Panc1 (cell line): Measurements from ENCODE around the gene SAFB2. TPM values are rescaled to one million over a fixed set of nuclear protein-coding genes. Genes with fewer than 3 reads are reported as not detected.

ENCODE experiments used
- ATAC-seq: fragments of 200-7000 bp; cut with Tn5 transposase; 2 replicates; pipeline ENCODE4 v1.9.1; 2020; ENCODE audit warnings: mild to moderate bottlenecking, moderate library complexity
- BruUV-seq: library from RNA; stranded (reverse); fragments of 400-500 nt; replicated peaks from 2 replicates; lab custom pipeline; 2021; lab: Mats Ljungman, UMichigan
- CTCF ChIA-PET: fragments of 300-600 bp; sonication (Branson Sonifier 250); formaldehyde crosslinking; loops from one replicate; lab custom pipeline; 2022; ENCODE audit warnings: antibody characterized with exemption; lab: Charles Lee
- POLR2A ChIA-PET: fragments of 300-600 bp; sonication (Branson Sonifier 250); formaldehyde crosslinking; loops from one replicate; lab custom pipeline; 2022; ENCODE audit warnings: antibody characterized with exemption; lab: Charles Lee
- DNase-seq: peaks from one replicate; pipeline ENCODE4 v3.0.0-alpha.2; 2010; ENCODE audit warnings: low read depth, low spot score
- H3K27ac ChIP-seq: 2 replicates; pipeline ENCODE4 v1.5.1; 2011; ENCODE audit warnings: mild to moderate bottlenecking, low read length, inconsistent platforms
- H3K27me3 ChIP-seq: fragments of 200-500 bp; sonication (Bioruptor generic); 2 replicates; pipeline ENCODE4 v1.6.0; 2014; ENCODE audit warnings: low read length, inconsistent platforms; ENCODE audit not compliant: control insufficient read depth, insufficient read depth
- H3K36me3 ChIP-seq: fragments of 200-500 bp; sonication (Bioruptor generic); 2 replicates; pipeline ENCODE4 v1.5.1; 2014; ENCODE audit warnings: inconsistent platforms, mild to moderate bottlenecking, low read length, moderate library complexity; ENCODE audit not compliant: control insufficient read depth, insufficient read depth
- H3K4me1 ChIP-seq: 2 replicates; pipeline ENCODE4 v1.5.1; 2011; ENCODE audit warnings: inconsistent platforms, mild to moderate bottlenecking, low read length, moderate library complexity; ENCODE audit not compliant: control insufficient read depth, insufficient read depth
- H3K4me3 ChIP-seq, 2 experiments: 2 replicates each; pipeline ENCODE4 v1.5.1; 2011 to 2012; ENCODE audit warnings: low read depth in 2 of 2, low read length in 2 of 2, mild to moderate bottlenecking in 2 of 2, inconsistent platforms in 1 of 2, moderate library complexity in 1 of 2
- H3K9me3 ChIP-seq: fragments of 200-500 bp; sonication (Bioruptor generic); 2 replicates; pipeline ENCODE4 v1.5.1; 2014; ENCODE audit warnings: low read depth, mild to moderate bottlenecking, inconsistent platforms, low read length, moderate library complexity; ENCODE audit not compliant: control insufficient read depth, insufficient read depth
- POLR2AphosphoS5 ChIP-seq: IDR thresholded peaks from 2 replicates; pipeline ENCODE4 v1.6.1; 2012; ENCODE audit warnings: mild to moderate bottlenecking, low read depth, low read length, moderate library complexity
- REST ChIP-seq, 2 experiments: IDR thresholded peaks; 2 replicates each; pipeline ENCODE4 v1.6.1; 2011 to 2012; ENCODE audit warnings: low read depth in 2 of 2, control low read depth in 1 of 2, low read length in 1 of 2, mild to moderate bottlenecking in 1 of 2, moderate library complexity in 1 of 2; ENCODE audit not compliant: insufficient read depth in 1 of 2
- SIN3A ChIP-seq: IDR thresholded peaks from 2 replicates; pipeline ENCODE4 v1.6.1; 2012; ENCODE audit warnings: low read depth, mild to moderate bottlenecking, low read length, moderate library complexity, borderline replicate concordance; ENCODE audit not compliant: insufficient read depth
- TCF7L2 ChIP-seq: IDR thresholded peaks from 2 replicates; pipeline ENCODE4 v1.6.1; 2011; ENCODE audit warnings: mild to moderate bottlenecking, low read depth, low read length, inconsistent platforms
- in situ Hi-C: cut with HindIII; loops from 2 replicates; pipeline ENCODE4 v1.10.0; 2016; ENCODE audit warnings: low sequenced_read_pairs, low pct_unique_long_range_greater_than_20kb
- intact Hi-C: fragments of 100-400 bp; cut with micrococcal nuclease; formaldehyde crosslinking; loops from one replicate; pipeline ENCODE4 v1.10.0; 2022; ENCODE audit not compliant: unreplicated experiment
- total RNA-seq: library from RNA; stranded (reverse); gene quantifications from one replicate; pipeline ENCODE4 v1.2.1, GENCODE V29; 2021; ENCODE audit not compliant: unreplicated experiment
- TF ChIP-seq, protein P1 (sequence below): fragments of 450-650 bp; IDR thresholded peaks from 2 replicates; pipeline ENCODE4 v1.5.1; 2017; ENCODE audit warnings: mild to moderate bottlenecking

Gene SAFB2
- total RNA-seq, 1 experiment from 2014 or later: 83.5 TPM

DNA sequence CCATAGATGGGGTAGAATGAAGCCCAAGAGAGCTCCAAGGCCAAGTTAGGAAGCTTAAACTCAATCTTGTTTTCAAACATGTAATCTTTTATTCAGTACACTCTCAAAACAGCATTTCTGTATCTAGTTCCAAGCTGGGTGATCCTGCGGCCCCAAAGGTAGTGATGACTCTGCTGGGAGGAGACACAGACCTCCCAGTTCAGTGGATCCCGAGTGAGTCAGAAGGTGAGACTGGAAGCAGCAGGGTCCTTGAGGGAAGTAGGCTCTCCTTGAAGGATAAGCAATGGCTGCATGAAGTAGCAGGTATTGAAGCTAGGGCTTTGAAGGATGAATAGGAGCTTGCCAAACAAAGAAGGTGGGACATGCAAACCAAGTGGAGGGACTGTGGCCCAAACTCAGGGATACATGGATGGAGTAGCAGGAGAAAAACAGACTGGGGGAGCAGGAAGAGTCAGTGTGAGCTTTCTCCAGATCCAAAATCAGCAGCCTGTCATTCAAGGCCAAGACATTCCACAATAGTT lies 64.4 kb downstream of the SAFB2 start:
- ChIA-PET POLR2A (interaction anchor here (0.6 kb wide), 1 partner anchor 81 kb away, joined by 9 read pairs; no protein-coding TSS in a partner anchor), CTCF (no interaction called here)
- no TSS peak for BruUV-seq
- no peaks in the 10 kb centered on the region for H3K36me3 ChIP-seq
- ATAC-seq: no peak
- H3K27me3 ChIP-seq: no peaks in the 10 kb centered on the region
- DNase-seq: no peak
- no peaks in the 10 kb centered on the region for H3K4me1 ChIP-seq
- in situ Hi-C loops: no loop called here
- intact Hi-C loops: no loop called here
- H3K27ac ChIP-seq: no peak overlapping the region
- TF ChIP-seq, protein P1, sequence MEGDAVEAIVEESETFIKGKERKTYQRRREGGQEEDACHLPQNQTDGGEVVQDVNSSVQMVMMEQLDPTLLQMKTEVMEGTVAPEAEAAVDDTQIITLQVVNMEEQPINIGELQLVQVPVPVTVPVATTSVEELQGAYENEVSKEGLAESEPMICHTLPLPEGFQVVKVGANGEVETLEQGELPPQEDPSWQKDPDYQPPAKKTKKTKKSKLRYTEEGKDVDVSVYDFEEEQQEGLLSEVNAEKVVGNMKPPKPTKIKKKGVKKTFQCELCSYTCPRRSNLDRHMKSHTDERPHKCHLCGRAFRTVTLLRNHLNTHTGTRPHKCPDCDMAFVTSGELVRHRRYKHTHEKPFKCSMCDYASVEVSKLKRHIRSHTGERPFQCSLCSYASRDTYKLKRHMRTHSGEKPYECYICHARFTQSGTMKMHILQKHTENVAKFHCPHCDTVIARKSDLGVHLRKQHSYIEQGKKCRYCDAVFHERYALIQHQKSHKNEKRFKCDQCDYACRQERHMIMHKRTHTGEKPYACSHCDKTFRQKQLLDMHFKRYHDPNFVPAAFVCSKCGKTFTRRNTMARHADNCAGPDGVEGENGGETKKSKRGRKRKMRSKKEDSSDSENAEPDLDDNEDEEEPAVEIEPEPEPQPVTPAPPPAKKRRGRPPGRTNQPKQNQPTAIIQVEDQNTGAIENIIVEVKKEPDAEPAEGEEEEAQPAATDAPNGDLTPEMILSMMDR: no peak
- TF ChIP-seq SIN3A (no peak), TCF7L2 (no peak), POLR2AphosphoS5 (no peak), REST (IDR thresholded peaks at IDR 0.05; ENCODE audit: insufficient read depth in 1 of 2, low read depth in 2 of 2, low read length in 1 of 2) (no peak)
- H3K9me3 ChIP-seq: no peaks in the 10 kb centered on the region
- H3K4me3 ChIP-seq: no peak overlapping the region

DNA sequence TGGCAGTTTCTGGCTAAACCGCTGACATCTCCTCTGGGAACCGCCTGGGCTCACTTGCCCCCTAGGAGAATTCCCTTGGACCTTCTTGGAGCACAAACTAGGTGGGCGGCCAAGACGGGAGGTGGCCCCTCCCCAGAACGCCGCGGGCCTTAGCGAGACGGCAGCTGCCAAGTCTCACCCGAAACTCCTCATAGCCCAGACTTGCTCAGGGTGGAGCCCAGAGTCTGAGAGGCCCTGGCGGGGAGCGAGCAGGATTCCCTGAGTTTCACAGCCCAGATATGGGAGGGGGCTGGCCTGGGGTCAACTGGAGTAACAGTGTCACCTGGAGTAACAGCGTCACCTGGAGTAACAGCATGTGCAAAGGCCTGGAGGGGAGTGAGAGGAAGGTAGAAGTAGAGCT lies 64.9 kb downstream of the SAFB2 start:
- no peaks in the 10 kb centered on the region for H3K9me3 ChIP-seq
- in situ Hi-C loops: no loop called here
- POLR2A ChIA-PET: no interaction called here
- H3K27me3 ChIP-seq: no peaks in the 10 kb centered on the region
- TF ChIP-seq, protein P1: no peak
- no peak for TF ChIP-seq POLR2AphosphoS5
- no peak for TF ChIP-seq REST (IDR thresholded peaks at IDR 0.05; ENCODE audit: insufficient read depth in 1 of 2, low read depth in 2 of 2, low read length in 1 of 2)
- no peak for TF ChIP-seq SIN3A
- no peak for TF ChIP-seq TCF7L2
- H3K36me3 ChIP-seq: no peaks in the 10 kb centered on the region
- CTCF ChIA-PET: no interaction called here
- H3K4me3 ChIP-seq: no peak overlapping the region
- no peaks in the 10 kb centered on the region for H3K4me1 ChIP-seq
- intact Hi-C loops: no loop called here
- H3K27ac ChIP-seq: no peak overlapping the region
- DNase-seq (no peak), ATAC-seq (no peak)
- no TSS peak for BruUV-seq
